Measurements from ENCODE around the gene GK. TPM values are rescaled to one million over a fixed set of nuclear protein-coding genes. Genes with fewer than 3 reads are reported as not detected.

Gene GK
- total and polyA plus RNA-seq, 9 of the 15 experiments (the other 6 are each of a cell fraction or from before 2014, with no cell fraction given), result 8.0 to 15.7 (median 12.4) TPM

DNA sequence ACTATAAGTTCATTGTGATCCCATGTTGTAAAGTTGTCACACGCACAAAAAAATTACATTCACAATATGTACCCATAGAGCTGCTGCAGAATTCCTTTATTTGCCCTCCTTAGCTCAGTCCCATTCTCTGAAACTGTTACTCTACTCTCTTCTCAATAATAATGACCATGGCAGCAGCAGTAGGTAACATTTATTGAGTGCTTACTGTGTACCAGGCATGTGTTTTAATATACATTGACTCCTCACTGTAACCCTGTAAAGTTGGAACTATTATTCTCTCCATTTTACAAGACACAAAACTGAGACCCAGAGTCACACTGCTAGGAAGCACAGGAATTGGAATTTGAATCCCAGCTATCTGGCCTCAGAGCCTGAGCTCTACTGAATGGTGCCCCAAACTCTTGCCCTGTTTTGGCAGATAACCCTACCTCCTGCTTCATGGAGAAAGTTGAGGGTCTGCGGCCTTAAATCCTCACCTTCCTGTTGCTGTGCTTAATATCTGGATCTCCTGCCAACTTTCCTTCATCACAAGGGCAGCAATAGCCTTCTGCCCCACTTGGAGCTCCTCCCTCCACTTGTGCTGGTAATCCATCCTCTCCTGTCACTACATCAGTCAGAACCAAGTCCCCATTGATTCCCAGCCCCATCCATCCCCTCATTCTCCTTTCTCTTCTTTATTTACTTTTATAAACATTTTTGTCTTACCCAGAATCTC, 20.8 kb downstream of the GK start (continued):
- TF ChIP-seq, protein P1, sequence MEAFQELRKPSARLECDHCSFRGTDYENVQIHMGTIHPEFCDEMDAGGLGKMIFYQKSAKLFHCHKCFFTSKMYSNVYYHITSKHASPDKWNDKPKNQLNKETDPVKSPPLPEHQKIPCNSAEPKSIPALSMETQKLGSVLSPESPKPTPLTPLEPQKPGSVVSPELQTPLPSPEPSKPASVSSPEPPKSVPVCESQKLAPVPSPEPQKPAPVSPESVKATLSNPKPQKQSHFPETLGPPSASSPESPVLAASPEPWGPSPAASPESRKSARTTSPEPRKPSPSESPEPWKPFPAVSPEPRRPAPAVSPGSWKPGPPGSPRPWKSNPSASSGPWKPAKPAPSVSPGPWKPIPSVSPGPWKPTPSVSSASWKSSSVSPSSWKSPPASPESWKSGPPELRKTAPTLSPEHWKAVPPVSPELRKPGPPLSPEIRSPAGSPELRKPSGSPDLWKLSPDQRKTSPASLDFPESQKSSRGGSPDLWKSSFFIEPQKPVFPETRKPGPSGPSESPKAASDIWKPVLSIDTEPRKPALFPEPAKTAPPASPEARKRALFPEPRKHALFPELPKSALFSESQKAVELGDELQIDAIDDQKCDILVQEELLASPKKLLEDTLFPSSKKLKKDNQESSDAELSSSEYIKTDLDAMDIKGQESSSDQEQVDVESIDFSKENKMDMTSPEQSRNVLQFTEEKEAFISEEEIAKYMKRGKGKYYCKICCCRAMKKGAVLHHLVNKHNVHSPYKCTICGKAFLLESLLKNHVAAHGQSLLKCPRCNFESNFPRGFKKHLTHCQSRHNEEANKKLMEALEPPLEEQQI (IDR thresholded peaks at IDR 0.05), result no peak
- no peak for TF ChIP-seq DIDO1 (tag; IDR thresholded peaks at IDR 0.05; ENCODE audit: low read depth)
- TF ChIP-seq ZNF584 (CRISPR knock-in tag; IDR thresholded peaks at IDR 0.05; ENCODE audit: low read depth), result no peak
- TF ChIP-seq MYC (IDR thresholded peaks at IDR 0.05; ENCODE audit: low read depth, low read length), result no peak
- no peak for TF ChIP-seq MYC (CRISPR knock-in tag; IDR thresholded peaks at IDR 0.05; ENCODE audit: borderline replicate concordance, low read depth)
- TF ChIP-seq, protein P2, sequence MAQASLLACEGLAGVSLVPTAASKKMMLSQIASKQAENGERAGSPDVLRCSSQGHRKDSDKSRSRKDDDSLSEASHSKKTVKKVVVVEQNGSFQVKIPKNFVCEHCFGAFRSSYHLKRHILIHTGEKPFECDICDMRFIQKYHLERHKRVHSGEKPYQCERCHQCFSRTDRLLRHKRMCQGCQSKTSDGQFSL (CRISPR knock-in tag; IDR thresholded peaks at IDR 0.05), result no peak
- TF ChIP-seq, protein P2 (tag; IDR thresholded peaks at IDR 0.05), result no peak

Data from K562 (cell line).